SK-N-SH (cell line): ENCODE data around the gene UQCR11. TPM values are rescaled to one million over a fixed set of nuclear protein-coding genes. Genes with fewer than 3 reads are reported as not detected.

Experiments
- CTCF ChIA-PET: fragments of 300-600, 350-600 bp; formaldehyde crosslinking; extraction: SDS; loops from one replicate; lab custom pipeline; 2021; lab: Yijun Ruan, JAX
- POLR2A ChIA-PET: fragments of 350-600 bp; sonication (Branson Sonifier 250); formaldehyde crosslinking; extraction: SDS; loops from one replicate; lab custom pipeline; 2020; ENCODE audit warnings: antibody characterized with exemption, inconsistent platforms; lab: Yijun Ruan, JAX
- DNase-seq: peaks from one replicate; pipeline ENCODE4 v3.0.0; 2012
- H2AFZ ChIP-seq: fragments of 200-600 bp; sonication (generic); 2 replicates; pipeline ENCODE4 v1.8.1; 2016; ENCODE audit warnings: antibody characterized with exemption, mild to moderate bottlenecking, low read depth
- H3F3A ChIP-seq: fragments of 200-600 bp; sonication (generic); replicated peaks from 2 replicates; pipeline ENCODE3; 2016; ENCODE audit warnings: antibody characterized with exemption, mild to moderate bottlenecking; ENCODE audit not compliant: insufficient read depth
- H3K27ac ChIP-seq, 2 experiments: fragments of 200-500 bp in 1 of 2; fragments of 200-600 bp in 1 of 2; sonication (Bioruptor generic) in 1 of 2; sonication (generic), shearing (Covaris generic) in 1 of 2; 2 replicates each; pipeline versions ENCODE4 v1.5.1 to v1.6.1; 2014 to 2016; ENCODE audit warnings: low read depth in 2 of 2, inconsistent platforms in 1 of 2, low read length in 1 of 2, mild to moderate bottlenecking in 1 of 2, mixed read lengths in 1 of 2
- H3K27me3 ChIP-seq: fragments of 200-600 bp; sonication (generic), shearing (Covaris generic); 2 replicates; pipeline ENCODE4 v1.6.1; 2016; ENCODE audit warnings: mixed run types; ENCODE audit not compliant: insufficient read depth
- H3K36me3 ChIP-seq, 2 experiments: fragments of 200-500 bp in 1 of 2; fragments of 200-600 bp in 1 of 2; sonication (Bioruptor generic) in 1 of 2; sonication (generic) in 1 of 2; replicated peaks in 1 of 2; 2 replicates each; pipeline versions ENCODE3 to v1.5.1; 2014 to 2016; ENCODE audit warnings: low read length in 1 of 2, mild to moderate bottlenecking in 1 of 2; ENCODE audit not compliant: insufficient read depth in 2 of 2, control insufficient read depth in 1 of 2
- H3K4me1 ChIP-seq, 2 experiments: fragments of 200-500 bp in 1 of 2; fragments of 200-600 bp in 1 of 2; sonication (Bioruptor generic) in 1 of 2; sonication (generic), shearing (Covaris generic) in 1 of 2; 2 replicates each; pipeline versions ENCODE4 v1.5.1 to v1.6.1; 2014 to 2016; ENCODE audit warnings: low read depth in 1 of 2, low read length in 1 of 2, mixed run types in 1 of 2; ENCODE audit not compliant: insufficient read depth in 2 of 2, control insufficient read depth in 1 of 2
- H3K4me2 ChIP-seq: fragments of 200-600 bp; sonication (generic), shearing (Covaris generic); 2 replicates; pipeline ENCODE4 v1.6.1; 2017; ENCODE audit warnings: mixed run types
- H3K4me3 ChIP-seq, 2 experiments: fragments of 200-500 bp in 1 of 2; fragments of 200-600 bp in 1 of 2; sonication (Bioruptor generic) in 1 of 2; sonication (generic), shearing (Covaris generic) in 1 of 2; 2 replicates each; pipeline versions ENCODE4 v1.5.1 to v1.8.1; 2014 to 2016; ENCODE audit warnings: low read depth in 2 of 2, inconsistent platforms in 1 of 2, low read length in 1 of 2, mild to moderate bottlenecking in 1 of 2, mixed read lengths in 1 of 2, moderate library complexity in 1 of 2
- H3K79me2 ChIP-seq: fragments of 200-600 bp; sonication (generic); 2 replicates; pipeline ENCODE4 v1.8.1; 2017; ENCODE audit warnings: mild to moderate bottlenecking; ENCODE audit not compliant: insufficient read depth
- H3K9ac ChIP-seq: fragments of 200-600 bp; sonication (generic); 2 replicates; pipeline ENCODE4 v1.6.1; 2017; ENCODE audit warnings: mixed run types
- H3K9me2 ChIP-seq: fragments of 200-600 bp; sonication (generic); 2 replicates; pipeline ENCODE4 v1.6.1; 2017; ENCODE audit warnings: mixed run types
- H3K9me3 ChIP-seq: fragments of 200-600 bp; sonication (generic); 2 replicates; pipeline ENCODE4 v1.6.1; 2017; ENCODE audit warnings: mixed run types, mild to moderate bottlenecking, moderate library complexity
- H4K20me1 ChIP-seq: fragments of 200-600 bp; sonication (generic); 2 replicates; pipeline ENCODE4 v1.6.1; 2017; ENCODE audit warnings: mild to moderate bottlenecking, mixed run types; ENCODE audit not compliant: insufficient read depth
- CHD2 ChIP-seq: fragments of 150-350 bp; IDR thresholded peaks from 2 replicates; pipeline ENCODE4 v1.6.1; 2018; ENCODE audit warnings: low read length; ENCODE audit not compliant: partially characterized antibody
- ELF1 ChIP-seq: IDR thresholded peaks from 2 replicates; pipeline ENCODE4 v1.4.0; 2012
- FOXJ3 ChIP-seq: sonication (generic); formaldehyde crosslinking; IDR thresholded peaks from 2 replicates; pipeline ENCODE4 v1.5.1; 2020; ENCODE audit warnings: mild to moderate bottlenecking, missing genetic modification reagents
- JUND ChIP-seq: IDR thresholded peaks from 2 replicates; pipeline ENCODE4 v1.4.0; 2012
- MEF2A ChIP-seq: IDR thresholded peaks from 2 replicates; pipeline ENCODE4 v1.4.0; 2012; ENCODE audit warnings: low read depth, borderline replicate concordance
- MXI1 ChIP-seq: IDR thresholded peaks from 2 replicates; pipeline ENCODE4 v1.6.1; 2012; ENCODE audit warnings: mild to moderate bottlenecking, low read depth, low read length, improper control_type of control experiment
- PBX3 ChIP-seq: IDR thresholded peaks from 2 replicates; pipeline ENCODE4; 2012
- RAD21 ChIP-seq: IDR thresholded peaks from 2 replicates; pipeline ENCODE4 v1.6.1; 2012; ENCODE audit warnings: mild to moderate bottlenecking, low read length
- RXRA ChIP-seq: IDR thresholded peaks from 2 replicates; pipeline ENCODE4 v1.4.0; 2012; ENCODE audit warnings: low read depth, mild to moderate bottlenecking, borderline replicate concordance
- SMC3 ChIP-seq: IDR thresholded peaks from 2 replicates; pipeline ENCODE4 v1.6.1; 2012; ENCODE audit warnings: low read depth, low read length, improper control_type of control experiment
- USF1 ChIP-seq: IDR thresholded peaks from 2 replicates; pipeline ENCODE4 v1.4.0; 2012; ENCODE audit warnings: low read depth, borderline replicate concordance
- WGBS: methylation state at CpG from one replicate; pipeline ENCODE4 v1.1.6; 2017; ENCODE audit warnings: low lambda C conversion rate; 5-methylcytosine and 5-hydroxymethylcytosine counted together
- polyA plus RNA-seq, 3 experiments: library from polyadenylated mRNA; depleted of rRNA; stranded (reverse); fragments of >200 nt; gene quantifications; 2 replicates each; pipeline ENCODE4 v1.2.3, GENCODE V29; 2012
- TF ChIP-seq, protein P1 (sequence below): IDR thresholded peaks from 2 replicates; pipeline ENCODE4 v1.4.0; 2012; ENCODE audit warnings: low read depth
- TF ChIP-seq, protein P2 (sequence below): IDR thresholded peaks from 2 replicates; pipeline ENCODE4 v1.4.0; 2012; ENCODE audit warnings: low read depth, borderline replicate concordance

UQCR11 gene
- polyA plus RNA-seq, 1 of the 3 experiments (the other 2 are of a cell fraction), result 372 TPM

GRCh38 chr19:1634242-1634937, 29.1 kb upstream of the UQCR11 start:
- H3K4me1 ChIP-seq, result no peaks in the 10 kb centered on the region
- H4K20me1 ChIP-seq, result peaks cover 40% of the 10 kb centered on the region
- H3F3A ChIP-seq, result no peaks in the 10 kb centered on the region
- H3K4me3 ChIP-seq, result no peak overlapping the region
- CTCF ChIA-PET, result interaction anchor here (1.0 kb wide), 1 partner anchor 88 kb away, joined by 3 read pairs; no protein-coding TSS in a partner anchor
- TF ChIP-seq RXRA (no peak), PBX3 (no peak), CHD2 (no peak), JUND (no peak), ELF1 (no peak), FOXJ3 (CRISPR knock-in tag) (no peak), SMC3 (no peak)
- TF ChIP-seq, all 33 proteins: peak for 0
- Histone ChIP-seq H3K9me3 (no peaks in the 10 kb centered on the region), H3K79me2 (peaks cover 60% of the 10 kb centered on the region), H3K27me3 (no peaks in the 10 kb centered on the region), H2AFZ (no peak overlapping the region), H3K27ac (no peak overlapping the region), H3K4me2 (no peak overlapping the region), H3K9ac (no peak overlapping the region), H3K36me3 (peaks cover 26 to 56% of the 10 kb centered on the region in 2 experiments), H3K9me2 (no peaks in the 10 kb centered on the region)
- POLR2A ChIA-PET, result no interaction called here
- no peak for DNase-seq
- 98% methylated on average over 16 of the region's 19 CpGs for WGBS

GRCh38 chr19:1633269-1633826, 28.1 kb upstream of the UQCR11 start:
- H3K4me1 ChIP-seq, result no peaks in the 10 kb centered on the region
- H3K9ac ChIP-seq, result no peak overlapping the region
- H3K4me3 ChIP-seq, result no peak overlapping the region
- H3K79me2 ChIP-seq, result peaks cover 49% of the 10 kb centered on the region
- H3F3A ChIP-seq, result no peaks in the 10 kb centered on the region
- H3K9me2 ChIP-seq, result no peaks in the 10 kb centered on the region
- ChIA-PET CTCF (no interaction called here), POLR2A (no interaction called here)
- no peak for DNase-seq
- H3K4me2 ChIP-seq, result no peak overlapping the region
- peaks cover 16 to 48% of the 10 kb centered on the region in 2 experiments for H3K36me3 ChIP-seq
- no peaks in the 10 kb centered on the region for H3K9me3 ChIP-seq
- no peaks in the 10 kb centered on the region for H3K27me3 ChIP-seq
- 91% methylated on average over 9 of the region's 11 CpGs for WGBS
- H4K20me1 ChIP-seq, result peaks cover 42% of the 10 kb centered on the region
- H2AFZ ChIP-seq, result no peak overlapping the region
- no peak overlapping the region for H3K27ac ChIP-seq
- no peak for TF ChIP-seq USF1
- no peak for TF ChIP-seq RXRA
- TF ChIP-seq MEF2A, result no peak
- TF ChIP-seq RAD21, result no peak
- TF ChIP-seq, protein P1, sequence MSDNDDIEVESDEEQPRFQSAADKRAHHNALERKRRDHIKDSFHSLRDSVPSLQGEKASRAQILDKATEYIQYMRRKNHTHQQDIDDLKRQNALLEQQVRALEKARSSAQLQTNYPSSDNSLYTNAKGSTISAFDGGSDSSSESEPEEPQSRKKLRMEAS, result no peak
- TF ChIP-seq MXI1, result no peak
- TF ChIP-seq, protein P2, sequence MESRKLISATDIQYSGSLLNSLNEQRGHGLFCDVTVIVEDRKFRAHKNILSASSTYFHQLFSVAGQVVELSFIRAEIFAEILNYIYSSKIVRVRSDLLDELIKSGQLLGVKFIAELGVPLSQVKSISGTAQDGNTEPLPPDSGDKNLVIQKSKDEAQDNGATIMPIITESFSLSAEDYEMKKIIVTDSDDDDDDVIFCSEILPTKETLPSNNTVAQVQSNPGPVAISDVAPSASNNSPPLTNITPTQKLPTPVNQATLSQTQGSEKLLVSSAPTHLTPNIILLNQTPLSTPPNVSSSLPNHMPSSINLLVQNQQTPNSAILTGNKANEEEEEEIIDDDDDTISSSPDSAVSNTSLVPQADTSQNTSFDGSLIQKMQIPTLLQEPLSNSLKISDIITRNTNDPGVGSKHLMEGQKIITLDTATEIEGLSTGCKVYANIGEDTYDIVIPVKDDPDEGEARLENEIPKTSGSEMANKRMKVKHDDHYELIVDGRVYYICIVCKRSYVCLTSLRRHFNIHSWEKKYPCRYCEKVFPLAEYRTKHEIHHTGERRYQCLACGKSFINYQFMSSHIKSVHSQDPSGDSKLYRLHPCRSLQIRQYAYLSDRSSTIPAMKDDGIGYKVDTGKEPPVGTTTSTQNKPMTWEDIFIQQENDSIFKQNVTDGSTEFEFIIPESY, result no peak
- no peak for TF ChIP-seq ELF1
